Lower leg skin (tissue), 3 donors: ENCODE data around the gene OR10J5.

Experiments
- POLR2A ChIP-seq, 2 donors: fragments of 450-650 bp; IDR thresholded peaks; one replicate each; pipeline ENCODE4 v1.6.1; 2016 to 2017; ENCODE audit warnings: antibody characterized with exemption in 2 of 2, mild to moderate bottlenecking in 1 of 2, moderate library complexity in 1 of 2
- TF ChIP-seq, protein P1 (sequence below), 3 donors: fragments of 450-650 bp; IDR thresholded peaks; one replicate each; pipeline ENCODE4 v1.5.1; 2016; ENCODE audit warnings: antibody characterized with exemption in 3 of 3, mild to moderate bottlenecking in 3 of 3, moderate library complexity in 2 of 3

- TF ChIP-seq, protein P1, sequence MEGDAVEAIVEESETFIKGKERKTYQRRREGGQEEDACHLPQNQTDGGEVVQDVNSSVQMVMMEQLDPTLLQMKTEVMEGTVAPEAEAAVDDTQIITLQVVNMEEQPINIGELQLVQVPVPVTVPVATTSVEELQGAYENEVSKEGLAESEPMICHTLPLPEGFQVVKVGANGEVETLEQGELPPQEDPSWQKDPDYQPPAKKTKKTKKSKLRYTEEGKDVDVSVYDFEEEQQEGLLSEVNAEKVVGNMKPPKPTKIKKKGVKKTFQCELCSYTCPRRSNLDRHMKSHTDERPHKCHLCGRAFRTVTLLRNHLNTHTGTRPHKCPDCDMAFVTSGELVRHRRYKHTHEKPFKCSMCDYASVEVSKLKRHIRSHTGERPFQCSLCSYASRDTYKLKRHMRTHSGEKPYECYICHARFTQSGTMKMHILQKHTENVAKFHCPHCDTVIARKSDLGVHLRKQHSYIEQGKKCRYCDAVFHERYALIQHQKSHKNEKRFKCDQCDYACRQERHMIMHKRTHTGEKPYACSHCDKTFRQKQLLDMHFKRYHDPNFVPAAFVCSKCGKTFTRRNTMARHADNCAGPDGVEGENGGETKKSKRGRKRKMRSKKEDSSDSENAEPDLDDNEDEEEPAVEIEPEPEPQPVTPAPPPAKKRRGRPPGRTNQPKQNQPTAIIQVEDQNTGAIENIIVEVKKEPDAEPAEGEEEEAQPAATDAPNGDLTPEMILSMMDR (IDR thresholded peaks at IDR 0.05): no peak
- no peak for TF ChIP-seq POLR2A (IDR thresholded peaks at IDR 0.05)
Observed at GRCh38 chr1:159577446-159577845, 41.6 kb upstream of the OR10J5 start.
